ENCODE data around the gene COA8.

DNA sequence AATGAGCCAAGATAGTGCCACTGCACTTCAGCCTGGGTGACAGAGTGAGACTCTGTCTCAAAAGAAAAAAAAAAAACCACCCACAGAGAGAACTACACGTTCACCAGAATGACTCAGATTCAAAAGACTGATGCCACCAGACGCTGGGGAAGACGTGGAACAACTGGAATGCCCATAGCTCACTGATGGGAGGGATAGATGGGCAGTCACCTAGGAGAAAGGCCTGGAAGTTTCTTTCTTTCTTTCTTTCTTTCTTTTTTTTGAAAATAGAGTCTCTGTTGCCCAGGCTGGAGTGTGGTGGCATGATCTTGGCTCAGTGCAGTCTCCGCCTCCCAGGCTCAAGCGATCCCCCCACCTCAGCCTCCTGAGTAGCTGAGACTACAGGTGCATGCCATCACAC is 56.3 kb downstream of the COA8 start:
- TF ChIP-seq EP300 (IDR thresholded peaks at IDR 0.05; ENCODE audit: borderline replicate concordance), result no peak
- TF ChIP-seq EGR1 (IDR thresholded peaks at IDR 0.05), result no peak
- no peak for TF ChIP-seq YY1 (IDR thresholded peaks at IDR 0.05; ENCODE audit: low read depth)
- no peak for TF ChIP-seq RAD21 (IDR thresholded peaks at IDR 0.05; ENCODE audit: low read depth)
- TF ChIP-seq TAF1 (IDR thresholded peaks at IDR 0.05; ENCODE audit: low read depth), result no peak
- TF ChIP-seq, protein P1, sequence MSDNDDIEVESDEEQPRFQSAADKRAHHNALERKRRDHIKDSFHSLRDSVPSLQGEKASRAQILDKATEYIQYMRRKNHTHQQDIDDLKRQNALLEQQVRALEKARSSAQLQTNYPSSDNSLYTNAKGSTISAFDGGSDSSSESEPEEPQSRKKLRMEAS (IDR thresholded peaks at IDR 0.05), result no peak

Measured in Ishikawa (cell line).